Neural progenitor cell (in vitro differentiated cells): ENCODE measurements around the gene EGFLAM. TPM values are rescaled to one million over a fixed set of nuclear protein-coding genes. Genes with fewer than 3 reads are reported as not detected.

ENCODE experiments used
- DNase-seq: peaks from one replicate; pipeline ENCODE4 v3.0.0-alpha.2; 2016; ENCODE audit warnings: low spot score
- H2AFZ ChIP-seq: fragments of 200-600 bp; sonication (generic); replicated peaks from 2 replicates; pipeline ENCODE4 v1.6.1; 2016; ENCODE audit warnings: antibody characterized with exemption
- H3F3A ChIP-seq: fragments of 200-600 bp; sonication (generic); 2 replicates; pipeline ENCODE4 v1.6.1; 2016; ENCODE audit warnings: antibody characterized with exemption, low read depth
- H3K27ac ChIP-seq: fragments of 200-600 bp; sonication (generic); 2 replicates; pipeline ENCODE4 v1.5.1; 2016; ENCODE audit warnings: mild to moderate bottlenecking
- H3K27me3 ChIP-seq: fragments of 200-600 bp; sonication (generic); 2 replicates; pipeline ENCODE4 v1.6.1; 2016; ENCODE audit warnings: mild to moderate bottlenecking, moderate library complexity
- H3K36me3 ChIP-seq: fragments of 200-600 bp; sonication (generic); 2 replicates; pipeline ENCODE4 v1.5.1; 2016
- H3K4me1 ChIP-seq: fragments of 200-600 bp; sonication (generic); 2 replicates; pipeline ENCODE4 v1.6.1; 2016; ENCODE audit warnings: mixed run types
- H3K4me2 ChIP-seq: fragments of 200-600 bp; sonication (generic); 2 replicates; pipeline ENCODE4 v1.6.1; 2016
- H3K4me3 ChIP-seq: fragments of 200-600 bp; sonication (generic); 2 replicates; pipeline ENCODE4 v1.5.1; 2016
- H3K79me2 ChIP-seq: fragments of 200-600 bp; sonication (generic); 2 replicates; pipeline ENCODE4 v1.6.1; 2016; ENCODE audit warnings: low read depth
- H3K9ac ChIP-seq: fragments of 200-600 bp; sonication (generic); 2 replicates; pipeline ENCODE4 v1.6.1; 2016
- H3K9me3 ChIP-seq: fragments of 200-600 bp; sonication (generic); 2 replicates; pipeline ENCODE4 v1.5.1; 2016; ENCODE audit warnings: low read depth
- H4K20me1 ChIP-seq: fragments of 200-600 bp; sonication (generic); 2 replicates; pipeline ENCODE4 v1.6.1; 2016; ENCODE audit warnings: low read depth
- H3K27ac Mint-ChIP-seq: 3 replicates; pipeline ENCODE4 v1.8.0; 2021; ENCODE audit warnings: mixed read lengths
- H3K27me3 Mint-ChIP-seq: 2 replicates; pipeline ENCODE4 v1.8.0; 2022; ENCODE audit warnings: low read depth, mild to moderate bottlenecking, inconsistent platforms, moderate library complexity, mixed read lengths; ENCODE audit not compliant: insufficient read depth
- H3K36me3 Mint-ChIP-seq: 3 replicates; pipeline ENCODE4 v1.8.0; 2021; ENCODE audit warnings: mixed read lengths
- H3K4me1 Mint-ChIP-seq: 3 replicates; pipeline ENCODE4 v1.8.0; 2021; ENCODE audit warnings: mixed read lengths
- H3K4me3 Mint-ChIP-seq: 3 replicates; pipeline ENCODE4 v1.8.0; 2021; ENCODE audit warnings: mild to moderate bottlenecking, moderate library complexity, mixed read lengths
- H3K9me3 Mint-ChIP-seq: 3 replicates; pipeline ENCODE4 v1.8.0; 2020; ENCODE audit warnings: mixed read lengths
- CTCF ChIP-seq: fragments of 200-600 bp; sonication (generic); IDR thresholded peaks from 2 replicates; pipeline ENCODE4 v1.5.1; 2017; ENCODE audit warnings: antibody characterized with exemption, mild to moderate bottlenecking
- EZH2 ChIP-seq: fragments of 200-600 bp; sonication (generic); IDR thresholded peaks from 2 replicates; pipeline ENCODE4 v1.6.1; 2017; ENCODE audit warnings: antibody characterized with exemption, mild to moderate bottlenecking, moderate library complexity
- EZH2phosphoT487 ChIP-seq: fragments of 200-600 bp; sonication (generic); IDR thresholded peaks from 2 replicates; pipeline ENCODE4 v1.6.1; 2017; ENCODE audit warnings: antibody characterized with exemption
- total RNA-seq: library from RNA; depleted of rRNA; stranded (reverse); fragments of >200 nt; gene quantifications from 2 replicates; pipeline ENCODE4 v1.2.3, GENCODE V29; 2015; ENCODE audit warnings: low replicate concordance

The EGFLAM gene
- total RNA-seq, 1 donor from 2014 or later = 0.69 TPM

- no peaks in the 10 kb centered on the region for H3K36me3 Mint-ChIP-seq
- H3K9me3 Mint-ChIP-seq = no peaks in the 10 kb centered on the region
- no peak overlapping the region for H3K4me2 ChIP-seq
- no peak overlapping the region for H3K4me3 Mint-ChIP-seq
- TF ChIP-seq CTCF = no peak
- no peaks in the 10 kb centered on the region for H3K4me1 ChIP-seq
- DNase-seq = no peak
- no peak overlapping the region for H3K4me3 ChIP-seq
- H3K4me1 Mint-ChIP-seq = peaks cover 9% of the 10 kb centered on the region
- no peak overlapping the region for H2AFZ ChIP-seq
- no peaks in the 10 kb centered on the region for H3K79me2 ChIP-seq
- no peak overlapping the region for H3K9ac ChIP-seq
- H3K9me3 ChIP-seq = no peaks in the 10 kb centered on the region
- no peak overlapping the region for H3K27ac Mint-ChIP-seq
- H3F3A ChIP-seq = no peaks in the 10 kb centered on the region
- peaks cover 4% of the 10 kb centered on the region for H3K27me3 Mint-ChIP-seq
- no peaks in the 10 kb centered on the region for H3K36me3 ChIP-seq
- H4K20me1 ChIP-seq = no peaks in the 10 kb centered on the region
- no peak overlapping the region for H3K27ac ChIP-seq
- H3K27me3 ChIP-seq = peaks cover 1% of the 10 kb centered on the region
Measured at GRCh38 chr5:38362713-38363112, 104.4 kb downstream of the EGFLAM start.

GRCh38 chr5:38364825-38365224 lies 106.5 kb downstream of the EGFLAM start:
- Histone ChIP-seq H3K9me3 (no peaks in the 10 kb centered on the region), H3K27me3 (peaks cover 9% of the 10 kb centered on the region), H3K36me3 (no peaks in the 10 kb centered on the region), H3K79me2 (no peaks in the 10 kb centered on the region), H2AFZ (no peak overlapping the region), H3K4me1 (no peaks in the 10 kb centered on the region), H3K27ac (no peak overlapping the region), H4K20me1 (no peaks in the 10 kb centered on the region), H3K9ac (no peak overlapping the region), H3K4me3 (no peak overlapping the region), H3F3A (no peaks in the 10 kb centered on the region), H3K4me2 (no peak overlapping the region)
- no peak for DNase-seq
- no peaks in the 10 kb centered on the region for H3K36me3 Mint-ChIP-seq
- no peak overlapping the region for H3K4me3 Mint-ChIP-seq
- no peak overlapping the region for H3K27ac Mint-ChIP-seq
- H3K9me3 Mint-ChIP-seq = no peaks in the 10 kb centered on the region
- H3K27me3 Mint-ChIP-seq = peaks cover 4% of the 10 kb centered on the region
- peaks cover 14% of the 10 kb centered on the region for H3K4me1 Mint-ChIP-seq
- TF ChIP-seq EZH2phosphoT487 = no peak
- no peak for TF ChIP-seq EZH2

- no peaks in the 10 kb centered on the region for H4K20me1 ChIP-seq
- H3K9me3 ChIP-seq = no peaks in the 10 kb centered on the region
- H3K27me3 ChIP-seq = peaks cover 21% of the 10 kb centered on the region
- H3K4me1 ChIP-seq = no peaks in the 10 kb centered on the region
- Mint-ChIP-seq H3K4me1 (peaks cover 14% of the 10 kb centered on the region), H3K27ac (peak overlapping the region; percentile 83), H3K36me3 (no peaks in the 10 kb centered on the region), H3K4me3 (no peak overlapping the region), H3K9me3 (no peaks in the 10 kb centered on the region), H3K27me3 (peaks cover 4% of the 10 kb centered on the region)
- H3K9ac ChIP-seq = no peak overlapping the region
- H3K4me3 ChIP-seq = no peak overlapping the region
- no peaks in the 10 kb centered on the region for H3K79me2 ChIP-seq
- no peaks in the 10 kb centered on the region for H3K36me3 ChIP-seq
- H2AFZ ChIP-seq = no peak overlapping the region
- TF ChIP-seq EZH2 (no peak), CTCF (no peak), EZH2phosphoT487 (no peak)
- H3F3A ChIP-seq = no peaks in the 10 kb centered on the region
- DNase-seq = no peak
- H3K4me2 ChIP-seq = no peak overlapping the region
- no peak overlapping the region for H3K27ac ChIP-seq
Measured at GRCh38 chr5:38367410-38367809, 109.1 kb downstream of the EGFLAM start.

GRCh38 chr5:38367966-38368365 lies 109.6 kb downstream of the EGFLAM start:
- H3K27ac ChIP-seq = no peak overlapping the region
- no peak for DNase-seq
- H3K4me2 ChIP-seq = no peak overlapping the region
- H2AFZ ChIP-seq = no peak overlapping the region
- H3K79me2 ChIP-seq = no peaks in the 10 kb centered on the region
- H3K4me1 Mint-ChIP-seq = peaks cover 14% of the 10 kb centered on the region
- H3K4me3 ChIP-seq = no peak overlapping the region
- peaks cover 26% of the 10 kb centered on the region for H3K27me3 ChIP-seq
- H3K9ac ChIP-seq = no peak overlapping the region
- H3K27ac Mint-ChIP-seq = no peak overlapping the region
- H3K27me3 Mint-ChIP-seq = peaks cover 4% of the 10 kb centered on the region
- TF ChIP-seq EZH2 (no peak), EZH2phosphoT487 (no peak), CTCF (no peak)
- H3K4me3 Mint-ChIP-seq = no peak overlapping the region
- no peaks in the 10 kb centered on the region for H3K4me1 ChIP-seq
- no peaks in the 10 kb centered on the region for H3K36me3 ChIP-seq
- H3K9me3 Mint-ChIP-seq = no peaks in the 10 kb centered on the region
- H4K20me1 ChIP-seq = no peaks in the 10 kb centered on the region
- no peaks in the 10 kb centered on the region for H3F3A ChIP-seq
- no peaks in the 10 kb centered on the region for H3K36me3 Mint-ChIP-seq
- H3K9me3 ChIP-seq = no peaks in the 10 kb centered on the region
